ENCODE data around the gene CALCB.

- no peak for TF ChIP-seq POLR2A (IDR thresholded peaks at IDR 0.05)
- TF ChIP-seq, protein P1, sequence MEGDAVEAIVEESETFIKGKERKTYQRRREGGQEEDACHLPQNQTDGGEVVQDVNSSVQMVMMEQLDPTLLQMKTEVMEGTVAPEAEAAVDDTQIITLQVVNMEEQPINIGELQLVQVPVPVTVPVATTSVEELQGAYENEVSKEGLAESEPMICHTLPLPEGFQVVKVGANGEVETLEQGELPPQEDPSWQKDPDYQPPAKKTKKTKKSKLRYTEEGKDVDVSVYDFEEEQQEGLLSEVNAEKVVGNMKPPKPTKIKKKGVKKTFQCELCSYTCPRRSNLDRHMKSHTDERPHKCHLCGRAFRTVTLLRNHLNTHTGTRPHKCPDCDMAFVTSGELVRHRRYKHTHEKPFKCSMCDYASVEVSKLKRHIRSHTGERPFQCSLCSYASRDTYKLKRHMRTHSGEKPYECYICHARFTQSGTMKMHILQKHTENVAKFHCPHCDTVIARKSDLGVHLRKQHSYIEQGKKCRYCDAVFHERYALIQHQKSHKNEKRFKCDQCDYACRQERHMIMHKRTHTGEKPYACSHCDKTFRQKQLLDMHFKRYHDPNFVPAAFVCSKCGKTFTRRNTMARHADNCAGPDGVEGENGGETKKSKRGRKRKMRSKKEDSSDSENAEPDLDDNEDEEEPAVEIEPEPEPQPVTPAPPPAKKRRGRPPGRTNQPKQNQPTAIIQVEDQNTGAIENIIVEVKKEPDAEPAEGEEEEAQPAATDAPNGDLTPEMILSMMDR (IDR thresholded peaks at IDR 0.05) = no peak
These were observed 42.3 kb downstream of the CALCB start for GRCh38 chr11:15115686-15116085.

Measured in gastroesophageal sphincter (tissue), 3 donors.